GM12891 (cell line): ENCODE measurements around the gene RAP1B.

ENCODE experiments used
- POLR2A ChIP-seq: IDR thresholded peaks from 2 replicates; pipeline ENCODE4 v1.6.1; 2011; ENCODE audit warnings: low read depth, low read length, control low read depth
- POLR2AphosphoS5 ChIP-seq: IDR thresholded peaks from 2 replicates; pipeline ENCODE4 v1.6.1; 2011; ENCODE audit warnings: low read depth, low read length, control low read depth
- TAF1 ChIP-seq: IDR thresholded peaks from 2 replicates; pipeline ENCODE4 v1.6.1; 2011; ENCODE audit warnings: low read depth, low read length, control low read depth

GRCh38 chr12:68577949-68578348 is 32.8 kb upstream of the RAP1B start:
- TF ChIP-seq POLR2A (no peak), TAF1 (no peak), POLR2AphosphoS5 (no peak)
